GM06990 (cell line): ENCODE results near the gene ZC3H4.

ENCODE experiments used
- DNase-seq: peaks from one replicate; pipeline ENCODE4 v3.0.0-alpha.2; 2011; ENCODE audit not compliant: insufficient read length; ENCODE audit errors: extremely low read depth
- H3K27me3 ChIP-seq: replicated peaks from 2 replicates; pipeline ENCODE4 v1.6.0; 2011; ENCODE audit warnings: low read length; ENCODE audit not compliant: control insufficient read depth, insufficient read depth
- H3K36me3 ChIP-seq: 2 replicates; pipeline ENCODE4 v1.5.1; 2011; ENCODE audit warnings: low read length; ENCODE audit not compliant: control insufficient read depth, insufficient read depth
- H3K4me3 ChIP-seq: replicated peaks from 2 replicates; pipeline ENCODE4 v1.5.1; 2011; ENCODE audit warnings: low read depth, mild to moderate bottlenecking, control low read depth, low read length
- TF ChIP-seq, protein P1 (sequence below): IDR thresholded peaks from 2 replicates; pipeline ENCODE4 v1.5.1; 2011; ENCODE audit warnings: low read length, control low read depth, mild to moderate bottlenecking, inconsistent platforms; ENCODE audit not compliant: insufficient read depth, poor library complexity, severe bottlenecking

ZC3H4 gene

DNA sequence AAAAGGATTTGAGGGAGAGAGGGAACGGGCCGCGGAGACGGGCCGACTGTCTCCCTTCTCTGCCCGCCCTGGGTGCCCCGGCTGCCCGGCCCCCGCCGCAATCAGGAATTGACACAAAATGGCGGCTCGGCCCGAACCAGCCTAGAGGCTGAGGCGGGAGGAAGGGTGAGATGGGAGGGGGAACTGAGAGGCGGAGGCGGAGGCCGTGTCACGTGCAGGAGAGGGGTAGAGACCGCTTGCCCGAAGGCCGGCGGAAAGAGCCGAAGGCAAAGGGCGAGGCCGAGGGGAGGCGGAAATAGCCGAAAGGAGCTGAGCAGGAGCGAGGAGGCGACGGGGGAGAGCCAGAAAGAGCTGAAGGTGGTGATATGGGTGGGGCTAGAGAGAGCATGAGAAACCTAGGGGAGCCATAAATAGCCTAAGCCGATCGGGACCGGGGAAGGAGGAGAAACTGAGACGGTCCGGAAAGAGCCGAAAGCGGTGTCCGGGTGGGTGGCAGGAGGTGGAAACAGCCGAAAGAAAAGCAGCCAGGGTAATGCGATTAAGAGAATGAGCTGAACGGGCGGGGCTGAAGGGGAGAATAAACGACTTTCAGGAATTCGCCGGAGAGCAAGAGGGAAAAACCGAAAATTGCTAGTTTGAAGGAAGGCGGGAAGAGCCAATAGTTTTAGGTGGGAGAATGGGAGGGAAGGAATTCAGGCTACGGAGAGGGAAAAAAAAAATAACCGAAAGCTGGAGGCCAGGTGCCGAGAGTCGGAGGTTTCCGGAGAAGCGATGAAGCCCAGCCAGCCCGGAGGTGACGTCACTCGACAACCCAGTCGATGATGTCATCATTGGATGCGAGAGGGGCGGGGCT, at the start of gene ZC3H4:
ZC3H4 (minus strand) TSS at position 780 of the 853 bp plus-strand sequence. CDS start 1,192 bp downstream, outside the sequence.
- DNase-seq: peak; percentile 99
- H3K27me3 ChIP-seq: no peaks in the 10 kb centered on the region
- no peaks in the 10 kb centered on the region; the same call in 1 of the 2 replicates for H3K36me3 ChIP-seq
- peak within 1 kb of the TSS; percentile 81 for H3K4me3 ChIP-seq
- TF ChIP-seq, protein P1, sequence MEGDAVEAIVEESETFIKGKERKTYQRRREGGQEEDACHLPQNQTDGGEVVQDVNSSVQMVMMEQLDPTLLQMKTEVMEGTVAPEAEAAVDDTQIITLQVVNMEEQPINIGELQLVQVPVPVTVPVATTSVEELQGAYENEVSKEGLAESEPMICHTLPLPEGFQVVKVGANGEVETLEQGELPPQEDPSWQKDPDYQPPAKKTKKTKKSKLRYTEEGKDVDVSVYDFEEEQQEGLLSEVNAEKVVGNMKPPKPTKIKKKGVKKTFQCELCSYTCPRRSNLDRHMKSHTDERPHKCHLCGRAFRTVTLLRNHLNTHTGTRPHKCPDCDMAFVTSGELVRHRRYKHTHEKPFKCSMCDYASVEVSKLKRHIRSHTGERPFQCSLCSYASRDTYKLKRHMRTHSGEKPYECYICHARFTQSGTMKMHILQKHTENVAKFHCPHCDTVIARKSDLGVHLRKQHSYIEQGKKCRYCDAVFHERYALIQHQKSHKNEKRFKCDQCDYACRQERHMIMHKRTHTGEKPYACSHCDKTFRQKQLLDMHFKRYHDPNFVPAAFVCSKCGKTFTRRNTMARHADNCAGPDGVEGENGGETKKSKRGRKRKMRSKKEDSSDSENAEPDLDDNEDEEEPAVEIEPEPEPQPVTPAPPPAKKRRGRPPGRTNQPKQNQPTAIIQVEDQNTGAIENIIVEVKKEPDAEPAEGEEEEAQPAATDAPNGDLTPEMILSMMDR: no peak

DNA sequence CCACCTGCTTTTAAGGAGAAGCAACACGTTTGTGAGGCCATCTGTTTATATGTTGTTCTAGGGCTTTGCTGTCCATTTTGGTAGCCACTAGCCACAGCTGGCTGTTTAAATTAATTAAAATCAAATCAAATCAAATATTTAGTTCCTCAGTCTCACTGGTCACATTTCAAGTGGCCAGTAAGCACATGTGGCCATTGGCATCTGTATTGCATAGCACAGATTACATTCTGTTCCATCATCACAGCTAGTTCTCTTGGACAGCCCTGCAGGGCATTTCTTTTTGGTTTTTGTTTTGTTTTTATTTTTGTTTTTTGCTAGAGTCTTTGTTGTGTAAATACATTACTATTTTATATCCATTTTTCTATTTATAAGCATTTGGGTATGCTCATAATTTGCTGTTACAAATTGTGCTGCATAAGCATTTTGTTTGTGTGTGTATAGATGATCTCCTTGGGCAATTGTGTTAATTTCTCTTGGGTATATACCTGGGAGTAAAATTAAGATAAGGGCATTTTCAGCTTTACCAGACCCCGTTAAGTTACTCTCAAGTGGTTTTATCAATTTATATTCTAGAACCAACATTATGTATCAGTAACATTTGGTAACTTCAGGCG, 48.4 kb upstream of the ZC3H4 start:
- H3K36me3 ChIP-seq: peaks cover 11% of the 10 kb centered on the region
- H3K27me3 ChIP-seq: no peaks in the 10 kb centered on the region
- TF ChIP-seq, protein P1: no peak
- no peak for DNase-seq
- no peak overlapping the region for H3K4me3 ChIP-seq

DNA sequence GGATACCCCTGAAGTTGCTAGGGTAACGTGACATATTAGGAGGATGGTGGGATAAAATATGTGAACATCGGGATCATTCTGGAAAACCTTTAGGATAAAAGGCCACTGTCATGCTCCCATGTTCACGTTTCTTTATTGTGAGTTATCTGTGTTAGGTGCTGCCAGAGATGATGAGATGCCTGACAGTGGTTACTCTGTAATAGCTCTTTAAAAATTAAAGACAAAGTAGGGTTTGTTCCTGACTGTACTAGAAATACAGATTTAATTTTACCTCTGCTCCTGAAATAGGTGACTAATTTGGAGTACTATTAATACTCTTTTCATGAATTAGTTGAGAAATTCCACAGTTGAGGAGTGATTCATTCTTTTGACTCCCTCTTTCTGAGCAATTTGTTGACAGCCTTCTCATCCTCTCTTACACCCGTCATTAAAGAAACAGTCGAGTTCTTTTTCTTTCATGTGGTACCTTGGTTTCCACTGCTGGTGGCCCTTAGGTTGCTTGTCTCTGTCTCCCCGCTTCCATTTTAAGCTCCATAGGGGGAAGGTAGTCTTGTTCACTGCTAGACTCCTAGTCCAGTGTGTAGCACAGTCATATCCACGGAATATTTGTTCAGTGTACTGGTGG, 45.4 kb upstream of the ZC3H4 start:
- no peak overlapping the region for H3K4me3 ChIP-seq
- peaks cover 15% of the 10 kb centered on the region for H3K36me3 ChIP-seq
- H3K27me3 ChIP-seq: no peaks in the 10 kb centered on the region
- DNase-seq: no peak
- TF ChIP-seq, protein P1: no peak

DNA sequence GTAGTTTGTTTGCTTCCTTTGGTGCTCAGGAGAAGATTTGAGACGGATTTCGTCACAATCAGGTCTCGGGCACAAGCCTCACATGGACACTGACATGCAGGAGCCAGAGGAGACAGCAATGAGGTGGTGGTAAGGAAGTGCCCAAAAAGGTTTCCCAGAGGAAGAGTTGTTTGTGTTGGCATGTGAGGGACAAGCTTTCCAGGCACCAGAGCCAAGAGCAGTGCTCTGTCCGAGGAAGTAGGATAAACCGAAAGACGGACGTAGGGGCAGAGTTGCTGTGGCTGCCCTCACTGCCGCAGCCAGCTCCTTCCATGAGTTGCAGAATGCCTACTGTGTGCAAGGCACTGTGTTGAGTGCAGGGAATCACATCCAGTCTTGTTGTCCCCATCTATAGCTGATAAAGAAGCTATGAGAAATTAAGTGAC, 44.8 kb upstream of the ZC3H4 start:
- no peak for DNase-seq
- no peak overlapping the region for H3K4me3 ChIP-seq
- H3K36me3 ChIP-seq: peaks cover 16% of the 10 kb centered on the region
- TF ChIP-seq, protein P1: no peak
- no peaks in the 10 kb centered on the region for H3K27me3 ChIP-seq

DNA sequence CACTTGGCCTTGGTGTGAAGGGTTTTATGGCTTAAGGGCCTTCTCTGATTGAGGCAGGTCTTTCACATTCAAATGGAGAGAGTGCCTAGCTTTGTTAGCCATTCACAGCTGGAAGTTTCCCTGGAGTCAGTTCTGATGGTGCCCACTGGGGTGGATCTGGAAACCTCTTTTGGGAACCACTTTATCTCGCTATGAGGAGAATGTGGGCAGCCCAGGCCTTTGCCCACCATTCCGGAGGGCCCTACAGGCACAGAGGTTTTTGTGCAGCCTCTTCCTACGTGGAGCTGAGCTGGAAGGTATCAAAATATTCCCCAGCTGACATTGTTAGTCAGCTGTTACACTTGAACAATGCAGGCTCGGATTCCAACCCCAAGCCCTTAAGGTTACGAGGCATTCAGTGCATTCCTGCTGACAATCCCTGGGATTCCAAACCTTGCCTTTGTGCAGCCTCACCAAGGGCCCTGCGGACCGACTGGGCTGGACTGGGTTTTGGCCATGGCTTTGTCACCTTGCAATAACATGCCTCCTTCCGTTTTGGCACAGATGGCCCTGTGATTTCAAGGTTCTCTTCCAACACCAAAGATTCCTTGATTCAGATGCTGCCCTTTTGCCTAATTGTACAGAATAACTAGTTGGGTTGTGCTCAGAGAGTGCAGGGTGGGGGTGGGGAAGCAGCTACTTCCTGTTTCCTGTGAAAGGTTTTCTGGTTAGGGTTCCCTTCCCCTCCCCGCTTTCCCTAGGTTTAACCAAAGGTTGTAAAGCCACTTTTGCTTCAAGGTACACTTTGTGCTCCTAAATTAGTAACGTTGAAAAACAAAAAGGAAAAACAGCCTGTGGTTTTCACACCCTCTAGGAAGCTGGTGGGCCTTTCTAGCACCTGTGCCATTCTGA, 44.1 kb upstream of the ZC3H4 start:
- H3K36me3 ChIP-seq: peaks cover 18% of the 10 kb centered on the region
- no peak overlapping the region for H3K4me3 ChIP-seq
- peak; percentile 6 for DNase-seq
- TF ChIP-seq, protein P1: no peak
- H3K27me3 ChIP-seq: no peaks in the 10 kb centered on the region
